Ecto neural progenitor cell (in vitro differentiated cells): Measurements from ENCODE around the gene PKLR.
"Not testable (repeated sequence)": the region's sequence is repeated elsewhere in the genome, so short reads cannot be mapped to it uniquely, and the experiment has no call there.

ENCODE experiments used
- DNase-seq: peaks from one replicate; pipeline ENCODE4 v3.0.0-alpha.2; 2018; ENCODE audit warnings: low spot score

The PKLR gene

DNA sequence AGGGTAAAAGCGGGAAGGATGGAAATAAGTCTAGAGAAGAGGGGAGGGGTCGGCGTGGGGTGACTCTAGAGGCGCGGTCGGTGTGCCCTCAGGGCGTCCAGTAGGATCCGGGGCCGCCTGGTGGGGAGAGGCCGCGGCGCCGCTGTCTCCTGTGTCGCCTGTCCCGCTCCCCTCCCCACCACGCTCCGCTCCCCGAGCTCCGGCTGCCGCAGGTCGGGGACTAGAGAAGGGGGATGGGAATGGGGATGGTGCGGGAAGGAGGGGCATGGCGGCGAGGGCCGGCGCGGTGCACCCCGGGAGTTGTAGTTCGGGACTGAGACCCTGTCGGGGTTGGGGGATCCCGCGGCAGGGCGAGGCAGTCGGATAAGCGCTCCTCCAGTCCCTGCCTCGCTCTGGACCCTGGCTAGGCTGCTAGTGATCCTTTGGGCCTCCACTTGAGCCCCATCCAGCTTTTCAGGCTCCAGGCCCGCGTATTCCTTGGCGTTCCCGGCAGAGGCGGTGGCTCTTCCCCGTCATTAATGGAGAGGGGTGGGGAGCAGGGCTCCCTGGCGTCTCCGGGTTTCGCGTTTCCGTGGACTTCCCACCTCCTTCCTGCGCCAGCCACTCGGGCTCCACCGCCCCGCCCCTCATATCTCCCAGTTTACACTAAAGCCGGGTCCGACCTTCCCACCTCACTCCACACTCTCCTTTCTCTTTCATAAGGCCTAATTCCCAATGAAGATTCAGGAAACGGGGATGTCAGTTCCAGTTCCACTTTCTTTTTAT lies 45.8 kb downstream of the PKLR start, which contains the start of gene ENTREP3:
ENTREP3 (minus strand) TSS at position 241 of the 765 bp plus-strand sequence. CDS start 606 bp downstream, outside the sequence.
- DNase-seq = peak; percentile 95

DNA sequence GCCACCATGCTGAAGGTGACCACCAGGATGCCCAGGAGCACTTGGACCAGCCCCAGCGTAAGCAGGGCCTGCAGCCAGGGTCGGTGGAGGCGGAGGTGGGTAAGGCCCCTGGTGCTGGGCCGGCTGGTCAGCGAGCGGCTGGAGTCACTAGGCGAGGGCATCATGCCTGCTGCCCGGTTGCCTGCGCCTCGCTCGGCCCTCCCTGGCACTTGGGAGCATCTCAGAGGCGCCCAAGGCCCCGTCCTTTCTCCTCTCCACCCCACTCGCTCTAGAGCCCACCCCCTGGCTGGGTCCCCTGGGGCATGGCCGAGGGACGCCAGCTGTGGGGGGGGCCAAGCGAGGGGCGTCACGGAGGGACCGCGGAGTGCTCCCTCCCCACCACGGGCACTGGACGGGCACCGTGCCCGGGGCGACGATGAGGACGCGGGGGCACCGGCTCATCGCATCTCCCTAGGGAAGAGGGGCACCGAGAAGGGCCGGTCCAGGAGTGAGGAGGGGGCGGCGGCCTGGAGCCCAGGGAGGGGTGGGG lies 46.5 kb downstream of the PKLR start:
- peak; percentile 57 for DNase-seq

DNA sequence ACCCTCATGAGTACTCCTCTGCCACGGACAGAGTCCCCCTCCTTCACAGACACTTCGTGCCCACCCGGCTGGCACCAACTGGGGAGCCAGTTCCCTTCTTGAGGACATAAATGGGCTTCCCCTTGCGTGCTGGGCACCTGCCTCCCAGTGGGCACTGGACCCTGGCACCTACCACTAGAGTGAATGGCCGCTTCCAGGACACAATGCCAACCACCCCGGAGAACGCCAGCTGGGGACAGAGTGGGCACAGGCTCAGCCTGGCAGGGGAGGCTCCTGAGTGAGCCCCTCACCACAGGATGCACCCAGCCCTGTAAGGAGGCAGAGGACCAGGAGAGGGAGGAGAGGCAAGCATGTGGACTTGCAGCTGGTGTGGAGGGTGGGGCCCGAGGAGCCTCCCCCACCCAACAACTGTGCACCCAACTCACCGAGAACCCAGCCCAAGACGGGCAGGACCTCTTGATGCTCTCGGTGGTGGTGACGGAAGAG lies 47.0 kb downstream of the PKLR start:
- DNase-seq = no peak

DNA sequence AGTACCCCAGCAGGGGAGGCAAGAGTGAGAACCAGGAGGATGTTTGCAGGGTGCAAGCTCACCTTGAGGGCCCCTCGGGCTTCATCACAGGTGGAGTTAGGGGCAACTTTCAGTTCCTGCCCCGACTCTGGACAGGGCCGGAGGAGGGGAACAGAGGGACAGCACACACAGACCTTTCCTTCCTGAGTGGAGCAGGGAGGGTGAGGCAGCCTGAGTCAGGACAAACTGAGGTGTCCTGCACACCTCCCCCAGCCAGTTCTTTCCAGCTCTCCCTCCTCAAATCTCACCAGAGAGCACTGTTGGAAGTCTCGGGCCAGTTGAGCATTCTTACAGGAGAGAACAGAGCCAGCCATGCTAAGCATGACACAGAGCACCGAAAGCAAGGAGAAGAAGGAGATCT lies 47.4 kb downstream of the PKLR start:
- DNase-seq = no peak

DNA sequence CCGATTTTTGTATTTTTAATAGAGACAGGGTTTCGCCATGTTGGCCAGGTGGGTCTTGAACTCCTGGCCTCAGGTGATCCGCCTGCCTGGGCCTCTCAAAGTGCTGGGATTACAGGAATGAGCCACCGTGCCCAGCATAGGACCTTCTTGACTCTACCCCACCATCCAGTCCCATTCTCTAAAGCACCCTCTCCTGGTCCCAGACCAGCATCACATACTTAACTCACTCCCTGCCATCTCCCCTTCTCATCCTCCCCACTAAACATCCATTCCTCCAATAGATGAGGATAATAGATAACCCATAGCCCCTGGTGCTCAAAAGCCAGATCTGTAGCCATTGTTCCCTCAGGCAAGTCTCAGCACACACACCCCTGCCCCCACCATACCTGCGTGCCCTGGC lies 48.0 kb downstream of the PKLR start:
- no peak for DNase-seq

DNA sequence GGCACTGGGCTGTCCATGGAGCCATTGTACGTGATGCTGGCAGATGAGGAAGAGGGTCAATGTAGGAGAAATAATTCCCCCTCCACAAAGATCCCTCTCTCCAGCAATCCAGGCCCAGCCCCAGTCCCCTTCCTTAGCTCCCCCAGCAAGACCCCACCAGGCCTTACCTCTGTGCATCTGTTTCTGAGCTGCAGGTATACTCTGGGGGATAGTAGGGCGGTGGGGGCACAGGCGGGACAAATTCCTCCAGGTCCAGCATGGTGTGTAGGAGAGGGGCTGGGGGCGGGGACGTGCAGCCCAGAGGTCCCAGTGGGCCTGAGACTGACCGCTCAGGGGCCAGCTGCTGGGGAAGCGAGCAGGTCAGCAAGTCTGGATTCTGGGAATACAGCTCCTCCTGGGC lies 49.7 kb downstream of the PKLR start:
- DNase-seq = no peak

DNA sequence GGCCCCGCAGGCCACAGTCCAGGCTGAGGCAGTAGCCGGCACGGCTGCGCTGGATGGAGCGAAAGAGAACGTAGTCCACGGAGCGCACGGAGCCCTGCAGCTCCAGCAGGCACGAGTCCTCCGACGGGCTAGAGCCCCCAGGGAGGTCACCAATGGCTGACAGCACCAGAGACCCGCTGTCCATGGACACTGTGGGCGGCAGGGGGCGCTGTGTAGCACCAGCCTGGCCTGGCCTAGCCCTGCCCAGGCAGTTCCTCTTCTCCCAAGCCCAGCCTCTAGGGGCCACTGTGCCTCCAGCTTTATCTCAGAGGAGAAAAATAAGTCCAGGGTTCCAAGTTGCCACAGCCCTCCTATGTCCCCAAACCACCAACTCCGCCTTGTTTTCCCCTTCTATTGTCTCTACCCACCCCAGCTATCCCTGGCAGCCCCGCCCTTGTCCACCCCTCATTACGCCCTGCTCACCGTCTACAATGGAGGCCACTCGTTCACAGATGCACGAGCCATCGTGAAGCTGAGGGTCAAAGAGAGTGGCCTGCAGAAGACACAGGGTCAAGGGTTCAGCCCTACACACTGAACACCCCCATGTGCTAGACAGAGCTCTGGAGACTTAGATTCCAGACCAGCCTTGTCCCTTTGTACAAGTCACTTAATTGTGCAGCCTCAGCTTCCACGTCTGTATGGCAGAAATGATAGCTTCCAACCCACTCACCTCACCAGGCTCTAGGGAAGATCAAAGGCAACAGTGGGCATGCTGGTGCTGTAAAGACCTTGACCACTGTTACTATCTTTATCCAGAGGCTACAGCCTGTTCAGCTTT lies 50.4 kb downstream of the PKLR start:
- peak; percentile 98 for DNase-seq

DNA sequence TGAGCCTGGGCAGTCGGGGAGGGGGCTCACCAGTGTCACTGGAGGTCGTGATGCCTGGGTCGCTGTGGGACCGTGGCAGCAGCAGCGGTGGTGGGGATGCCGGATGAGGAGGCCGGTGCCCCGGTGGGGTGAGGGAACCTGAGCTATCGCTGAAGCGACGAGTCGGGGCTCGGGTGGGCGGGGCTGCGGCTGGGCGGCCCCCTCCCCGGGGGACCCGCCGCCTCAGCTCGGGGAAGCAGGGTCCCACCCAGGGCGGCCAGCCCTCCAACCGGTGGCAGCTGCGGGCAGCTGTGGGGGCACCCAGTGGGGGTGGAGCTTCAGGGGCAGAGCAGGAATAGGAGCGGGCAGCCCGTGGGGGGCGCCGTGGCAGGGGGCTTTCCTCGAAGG lies 51.0 kb downstream of the PKLR start:
- no peak for DNase-seq

DNA sequence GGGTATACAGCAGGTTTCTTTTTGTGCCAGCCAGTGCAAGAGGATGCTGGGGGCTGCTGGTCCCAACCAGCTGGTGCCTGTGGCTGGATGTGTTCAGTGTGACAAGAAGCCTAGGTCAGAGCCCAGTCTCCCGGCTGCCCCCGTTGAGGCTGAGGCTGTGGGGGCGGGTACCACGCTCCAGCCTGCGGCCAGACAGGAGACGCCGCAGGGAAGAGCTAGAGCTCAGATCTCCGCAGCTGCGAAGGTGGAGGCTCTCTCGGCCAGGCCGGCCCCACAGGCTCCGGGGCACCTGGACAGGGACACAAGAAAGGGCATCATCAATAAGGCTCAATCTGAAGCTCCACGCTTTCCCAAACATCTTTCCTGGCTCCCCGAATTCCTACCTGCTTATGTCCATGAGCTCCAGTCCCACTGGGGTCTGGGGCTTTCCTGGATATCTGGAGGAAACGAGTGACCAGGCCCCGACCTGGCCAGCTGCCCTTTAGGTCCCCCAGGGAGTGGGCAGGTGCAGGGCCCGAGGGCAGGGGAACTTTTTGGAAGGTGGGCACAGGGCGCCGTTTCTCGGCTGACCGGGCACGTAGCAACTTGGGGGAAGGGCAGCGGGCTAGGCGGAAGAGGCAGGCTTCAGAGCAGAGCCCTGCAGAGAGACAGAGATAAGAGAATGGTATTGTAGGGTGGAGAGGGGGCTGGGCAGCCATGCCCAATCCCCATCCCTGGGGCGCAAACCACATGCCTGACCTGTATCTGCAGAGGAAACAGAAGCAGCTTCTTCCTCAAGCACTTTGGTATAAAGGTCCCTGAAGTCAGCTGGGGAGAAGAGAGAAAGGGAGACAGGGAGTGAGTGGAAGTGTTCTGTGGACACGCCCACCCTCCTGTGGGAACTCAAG lies 53.3 kb downstream of the PKLR start:
- DNase-seq = no peak

DNA sequence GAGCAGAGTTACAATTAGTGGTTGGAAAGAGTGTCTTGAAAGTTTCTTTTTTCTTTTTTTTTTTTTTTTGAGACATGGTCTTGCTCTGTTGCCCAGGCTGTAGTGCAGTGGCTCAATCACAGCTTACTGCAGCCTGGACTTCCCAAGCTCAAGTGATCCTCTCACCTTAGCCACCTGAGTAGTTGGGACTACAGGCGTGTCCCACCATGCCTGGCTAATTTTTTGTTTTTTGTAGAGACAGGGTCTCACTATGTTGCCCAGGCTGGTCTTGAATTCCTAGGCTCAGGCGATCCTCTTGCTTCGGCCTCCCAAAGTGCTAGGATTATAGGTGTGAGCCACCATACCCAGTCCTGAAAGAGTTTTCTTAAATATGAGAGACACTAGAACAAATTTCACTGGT lies 54.4 kb downstream of the PKLR start:
- DNase-seq = not testable (repeated sequence)

DNA sequence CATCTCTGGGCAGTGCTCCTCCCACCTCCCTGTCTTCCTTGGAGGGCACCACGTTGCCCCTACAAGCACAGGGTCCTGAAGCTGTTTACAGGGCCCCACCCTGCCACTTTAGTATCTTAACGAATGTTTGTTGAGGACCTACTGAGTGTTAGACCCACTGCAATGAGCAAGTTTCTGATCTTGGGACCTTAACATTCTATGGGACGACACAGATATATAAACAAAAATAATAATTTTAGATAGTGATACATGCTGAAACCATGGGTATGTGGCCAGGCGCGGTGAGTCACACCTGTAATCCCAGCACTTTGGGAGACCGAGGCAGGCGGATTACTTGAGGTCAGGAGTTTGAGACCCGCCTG lies 56.1 kb downstream of the PKLR start:
- no peak for DNase-seq

DNA sequence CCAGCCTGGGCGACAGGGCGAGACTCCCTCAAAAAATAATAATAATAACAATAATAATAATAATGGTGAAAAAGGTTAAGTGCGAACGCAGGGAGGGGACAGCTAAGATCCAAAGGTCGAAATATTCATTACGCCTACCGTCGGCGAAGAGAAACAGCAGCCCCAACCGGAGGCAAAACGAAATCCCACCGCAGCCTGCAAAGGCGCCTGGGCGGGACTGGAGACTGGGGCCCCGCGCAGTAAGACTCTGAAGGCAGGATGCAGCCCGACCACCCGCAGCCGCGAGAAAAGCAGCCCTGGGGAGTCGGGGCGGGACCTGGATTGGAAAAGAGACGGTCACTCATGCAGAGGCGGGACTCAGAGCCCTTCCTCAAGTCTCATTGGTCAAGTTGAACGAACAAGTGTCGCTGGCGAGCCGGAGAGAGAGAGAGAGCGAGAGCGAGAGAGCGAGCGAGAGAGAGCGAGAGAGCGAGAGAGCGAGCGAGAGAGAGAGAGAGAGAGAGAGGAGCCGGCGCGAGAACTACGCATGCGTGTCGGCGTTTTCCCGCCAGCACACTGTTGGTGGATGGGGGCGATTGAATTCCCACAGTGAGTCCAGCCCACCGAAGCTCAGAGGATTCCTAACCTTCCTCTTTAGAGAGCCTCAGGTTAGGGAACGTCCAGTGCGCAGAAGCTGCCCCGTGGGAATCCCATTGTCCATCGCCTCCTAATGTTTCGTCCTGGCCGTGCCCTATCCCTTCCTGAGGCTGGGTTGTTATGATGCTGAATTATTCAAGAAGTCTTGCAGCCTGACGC lies 56.7 kb downstream of the PKLR start:
- peak; percentile 97 for DNase-seq

DNA sequence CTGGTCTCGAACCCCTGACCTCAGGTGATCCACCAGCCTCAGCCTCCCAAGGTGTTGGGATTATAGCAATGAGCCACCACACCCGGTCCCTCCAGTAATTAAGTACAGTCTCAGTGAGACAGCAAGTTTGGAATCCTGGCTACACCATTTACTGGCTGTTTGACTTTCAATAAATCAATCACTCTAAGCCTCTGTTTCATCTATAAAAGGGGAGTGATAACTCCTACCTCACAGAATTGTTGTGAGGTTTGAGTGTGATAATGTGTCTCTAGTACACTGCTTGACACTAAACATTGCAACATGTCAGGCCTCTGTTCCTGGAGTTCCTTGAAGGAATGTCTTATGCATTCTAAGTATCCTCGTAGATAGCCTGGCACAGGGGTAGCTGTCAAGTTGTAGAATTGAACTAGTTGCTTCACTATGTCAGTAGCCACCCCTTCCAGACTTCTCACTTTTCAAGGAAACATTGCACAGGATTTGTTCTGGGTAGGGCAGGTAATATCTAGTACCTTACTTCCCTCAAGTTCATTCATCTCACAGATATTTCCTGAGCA lies 58.4 kb downstream of the PKLR start:
- no peak for DNase-seq

DNA sequence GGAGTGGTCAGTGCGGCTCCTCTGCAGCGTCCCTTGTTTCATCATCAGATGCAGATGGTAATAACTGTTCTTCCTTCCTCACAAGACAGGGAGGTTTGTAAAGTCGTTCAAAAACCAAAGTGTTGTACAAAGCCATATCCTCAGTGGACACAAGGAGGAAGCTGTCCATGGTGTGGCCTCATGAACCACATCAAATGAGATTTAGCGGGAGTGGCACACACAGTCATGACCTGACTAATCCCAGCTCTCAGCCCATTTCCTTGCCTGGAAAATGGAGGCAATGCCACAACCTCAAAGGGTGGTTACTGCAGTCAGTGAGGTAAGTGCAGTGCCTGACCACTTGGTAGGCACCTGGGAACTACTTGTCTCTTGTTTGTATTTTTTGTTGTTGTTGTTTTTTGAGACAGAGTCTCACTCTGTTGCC lies 59.4 kb downstream of the PKLR start:
- DNase-seq = no peak

DNA sequence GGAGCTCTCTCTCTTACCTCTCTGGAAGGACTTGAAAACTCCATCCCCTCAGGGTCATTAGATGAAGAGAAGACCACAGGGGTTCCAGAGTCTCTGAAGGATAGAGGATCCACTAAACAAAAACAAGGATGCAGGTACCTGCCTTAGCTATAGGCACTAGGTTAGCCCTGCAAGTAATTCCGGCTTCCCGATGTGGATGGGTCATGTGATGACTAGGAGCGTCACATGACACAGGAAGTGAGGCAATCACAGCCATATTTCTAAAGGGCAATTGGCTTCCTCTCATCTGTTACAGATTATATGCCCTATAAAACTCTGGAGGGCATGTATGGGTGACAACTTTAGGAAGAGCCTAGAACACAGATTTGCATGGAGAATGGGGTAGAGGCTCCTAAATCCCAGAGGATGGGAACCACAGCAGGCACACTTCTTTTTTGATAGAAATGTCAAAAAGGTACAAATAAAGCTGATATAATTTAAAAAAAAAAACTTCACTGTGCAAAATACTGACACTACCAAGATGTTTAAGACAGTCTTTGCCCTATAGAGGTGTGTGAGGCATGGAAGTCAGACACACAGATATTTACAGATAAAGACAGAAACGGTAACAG lies 60.1 kb downstream of the PKLR start:
- peak; percentile 75 for DNase-seq
